HCEC 1CT (cell line): ENCODE measurements around the gene DHFR2.
"Not testable (repeated sequence)": the region's sequence is repeated elsewhere in the genome, so short reads cannot be mapped to it uniquely, and the experiment has no call there.

Source experiments
- DNase-seq: peaks from one replicate; pipeline ENCODE4 v3.0.0-alpha.2; 2017

The DHFR2 gene

GRCh38 chr3:94065122-94065521 is 2.4 kb upstream of the DHFR2 start:
- DNase-seq, result no peak

DNA sequence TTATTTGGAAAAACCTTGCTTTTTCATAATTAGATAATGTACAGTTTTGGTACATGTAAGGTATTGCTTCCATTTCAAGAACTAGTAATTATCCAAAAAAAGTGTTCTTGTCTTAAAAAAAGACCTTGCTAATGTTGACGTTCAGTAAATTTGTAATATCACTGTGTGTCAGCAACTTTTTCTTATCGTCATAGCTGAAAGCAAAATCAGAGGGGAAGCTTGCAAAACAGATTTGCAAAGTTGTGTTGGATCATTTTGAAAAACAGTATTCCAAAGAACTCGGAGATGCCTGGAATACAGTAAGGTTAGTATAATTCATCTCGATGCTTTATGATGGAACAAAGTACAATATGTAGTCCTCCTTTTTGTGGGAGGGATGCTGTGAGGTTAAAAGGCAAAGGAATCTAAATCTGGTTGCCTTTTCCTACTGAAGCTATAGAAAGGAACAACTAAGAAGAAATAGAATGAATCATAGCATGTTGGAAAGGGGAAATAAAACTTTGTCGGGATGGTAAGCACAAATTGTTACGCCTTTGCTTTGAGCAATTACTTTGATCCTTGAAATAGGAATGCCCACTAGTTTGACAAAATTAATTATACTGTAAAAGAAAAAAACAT is 1.6 kb upstream of the DHFR2 start:
- no peak for DNase-seq

- peak; percentile 11 for DNase-seq
Observed at GRCh38 chr3:94063496-94064119, 892 bp upstream of the DHFR2 start.

DNA sequence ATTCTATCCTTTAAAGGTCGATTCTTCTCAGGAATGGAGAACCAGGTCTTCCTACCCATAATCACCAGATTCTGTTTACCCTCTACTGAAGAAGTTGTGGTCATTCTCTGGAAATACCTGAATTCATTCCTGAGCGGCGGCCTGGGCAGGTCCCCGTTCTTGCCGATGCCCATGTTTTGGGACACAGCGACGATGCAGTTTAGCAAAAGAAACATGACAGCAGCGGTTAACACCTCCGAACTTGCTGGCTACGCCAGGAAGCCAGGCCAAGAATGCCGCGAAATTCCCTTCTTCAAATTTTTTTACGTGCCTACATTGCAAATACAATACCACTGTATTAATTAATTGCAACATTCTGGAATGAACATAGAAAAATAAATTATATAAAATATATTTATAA is 1.4 kb downstream of the DHFR2 start:
- DNase-seq, result no peak

DNA sequence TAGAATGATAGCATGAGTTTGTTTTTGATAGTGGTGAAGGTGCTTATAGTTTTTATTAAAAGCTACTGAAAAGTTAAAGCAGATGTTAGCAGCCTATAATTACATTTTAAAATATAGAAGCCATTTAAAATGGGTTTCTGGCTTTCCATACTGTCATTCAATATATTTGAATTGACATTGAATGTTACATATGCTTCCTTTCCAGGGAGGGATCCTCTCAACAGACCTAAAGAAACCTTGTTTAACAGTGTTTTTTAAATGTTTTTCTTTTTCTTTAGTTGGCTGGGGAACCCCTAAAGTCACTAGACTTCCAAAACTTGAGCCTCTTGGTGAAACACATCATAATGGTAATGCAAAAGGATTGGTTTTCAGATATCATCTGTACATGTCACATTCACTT is 12.2 kb downstream of the DHFR2 start:
- DNase-seq, result no peak

DNA sequence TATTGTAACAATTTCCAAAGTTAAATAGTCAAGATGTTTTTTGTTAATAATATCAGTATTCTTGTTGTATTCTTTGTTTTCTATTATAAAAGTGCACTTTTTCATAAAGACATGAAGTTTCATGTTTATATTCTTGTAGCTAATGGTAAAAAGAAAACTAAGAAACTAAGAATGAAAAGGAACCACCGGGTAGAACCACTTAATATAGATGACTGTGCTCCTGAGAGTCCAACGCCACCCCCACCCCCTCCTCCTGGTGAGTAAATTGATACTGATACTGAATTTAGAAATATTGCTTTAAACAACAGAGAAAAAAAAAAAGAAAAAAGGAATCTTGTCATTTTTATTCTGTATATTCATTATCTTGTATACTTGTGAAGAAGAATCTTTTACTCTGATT is 13.4 kb downstream of the DHFR2 start:
- DNase-seq, result no peak

DNA sequence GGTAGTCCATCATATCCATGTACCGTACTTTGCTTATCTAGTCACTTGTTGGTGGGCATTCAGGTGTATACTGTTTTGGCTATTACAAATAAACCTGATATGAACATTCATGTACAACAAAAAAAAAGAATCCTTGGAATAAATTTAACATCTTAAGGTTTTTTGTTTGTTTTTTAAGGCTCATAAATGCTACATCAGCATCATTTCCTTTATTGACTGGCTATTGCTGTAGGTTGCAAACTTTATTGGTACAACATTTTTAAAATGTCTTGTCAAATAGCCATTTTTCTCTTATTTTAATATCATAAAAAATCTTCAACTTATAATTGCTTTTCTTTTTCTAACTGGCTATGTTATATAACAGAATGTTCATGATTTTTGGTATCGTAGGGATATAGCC is 16.2 kb downstream of the DHFR2 start:
- no peak for DNase-seq

- not testable (repeated sequence) for DNase-seq
Observed at GRCh38 chr3:94044100-94044936, 18.4 kb downstream of the DHFR2 start.

- no peak for DNase-seq
Observed at GRCh38 chr3:94043285-94043684, 19.4 kb downstream of the DHFR2 start.

GRCh38 chr3:94036909-94037507 is 25.7 kb downstream of the DHFR2 start:
- peak; percentile 79 for DNase-seq

DNA sequence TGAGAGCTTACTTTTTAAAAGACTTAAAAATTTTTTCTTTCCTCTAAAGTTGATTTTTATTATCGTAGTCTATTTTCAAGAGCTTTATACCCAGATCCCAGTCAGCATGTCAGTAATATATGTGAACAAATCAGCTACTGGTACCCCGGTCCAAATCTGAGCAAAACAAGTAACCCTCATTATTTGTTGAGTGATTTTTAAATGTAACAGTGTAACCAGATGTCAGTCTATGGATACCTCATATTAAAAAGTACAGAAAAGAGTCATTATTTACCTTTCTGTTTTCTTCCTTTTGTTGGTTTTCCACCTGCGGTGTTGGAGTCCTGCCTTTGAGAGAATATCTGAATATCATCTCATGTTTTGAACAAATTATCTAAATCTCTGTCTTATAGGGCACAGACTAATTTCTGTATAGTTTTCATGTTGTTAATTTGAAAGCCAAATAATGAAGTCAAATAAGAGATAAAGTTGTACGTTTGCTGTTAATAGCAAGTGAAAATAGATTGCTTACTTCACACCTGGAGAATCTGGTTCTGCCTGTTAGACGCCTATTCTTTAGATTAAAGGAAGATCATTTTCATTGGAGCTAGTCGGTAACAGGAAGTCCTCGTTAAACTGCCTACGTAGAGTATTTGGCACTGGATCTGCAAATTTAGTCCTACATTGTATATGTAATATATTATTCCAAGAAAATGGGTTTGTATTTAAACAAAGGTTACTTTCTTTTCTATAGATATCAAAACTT is 34.5 kb downstream of the DHFR2 start, which contains the start of gene STX19:
Gene STX19 (minus strand): TSS at position 505 of the 745 bp plus-strand sequence. CDS start 13,328 bp downstream, outside the sequence.
- DNase-seq, result no peak

DNA sequence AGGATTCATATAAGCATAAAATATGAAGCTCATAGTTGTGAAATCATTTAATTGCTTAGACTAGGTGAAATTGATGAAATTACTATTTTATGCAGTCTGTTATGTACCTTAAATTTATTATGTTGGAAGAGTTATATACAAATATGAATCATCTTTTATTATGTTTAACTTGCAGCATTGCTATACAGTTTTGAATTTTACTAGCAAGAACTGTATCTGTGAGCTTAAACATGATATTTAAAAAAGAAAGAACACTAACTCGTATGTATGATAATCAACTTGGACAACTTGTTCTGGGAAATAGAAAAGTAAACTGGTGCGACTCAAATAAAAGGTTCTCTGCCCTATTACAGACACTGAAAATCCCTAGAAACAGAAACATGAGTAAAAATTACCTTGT is 36.1 kb downstream of the DHFR2 start:
- no peak for DNase-seq

DNA sequence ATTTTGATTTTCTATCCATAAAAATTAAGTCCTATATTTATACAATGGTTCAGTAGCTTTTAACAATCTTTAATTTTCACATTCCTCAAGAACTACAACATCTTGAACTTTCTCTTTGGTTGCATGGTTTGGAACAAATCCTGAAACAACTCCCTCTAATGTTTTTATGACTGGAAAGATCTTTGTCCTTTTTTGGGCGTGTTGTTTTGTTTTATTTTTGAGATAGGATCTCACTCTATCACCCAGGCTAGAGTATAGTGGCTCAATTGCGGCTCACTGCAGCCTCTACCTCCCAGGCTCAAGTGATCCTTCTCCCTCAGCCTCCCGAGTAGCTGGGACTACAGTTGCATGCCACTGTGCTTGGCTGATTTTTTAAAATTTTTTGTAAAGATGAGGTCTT is 38.3 kb downstream of the DHFR2 start:
- no peak for DNase-seq

- DNase-seq, result no peak
Observed at GRCh38 chr3:94020293-94020692, 42.4 kb downstream of the DHFR2 start.

- no peak for DNase-seq
Observed at GRCh38 chr3:94019659-94020058, 43.1 kb downstream of the DHFR2 start.

GRCh38 chr3:94015025-94015424 is 47.7 kb downstream of the DHFR2 start:
- no peak for DNase-seq

GRCh38 chr3:94012185-94012584 is 50.5 kb downstream of the DHFR2 start:
- no peak for DNase-seq

GRCh38 chr3:94011233-94011711 is 51.4 kb downstream of the DHFR2 start:
- no peak for DNase-seq

DNA sequence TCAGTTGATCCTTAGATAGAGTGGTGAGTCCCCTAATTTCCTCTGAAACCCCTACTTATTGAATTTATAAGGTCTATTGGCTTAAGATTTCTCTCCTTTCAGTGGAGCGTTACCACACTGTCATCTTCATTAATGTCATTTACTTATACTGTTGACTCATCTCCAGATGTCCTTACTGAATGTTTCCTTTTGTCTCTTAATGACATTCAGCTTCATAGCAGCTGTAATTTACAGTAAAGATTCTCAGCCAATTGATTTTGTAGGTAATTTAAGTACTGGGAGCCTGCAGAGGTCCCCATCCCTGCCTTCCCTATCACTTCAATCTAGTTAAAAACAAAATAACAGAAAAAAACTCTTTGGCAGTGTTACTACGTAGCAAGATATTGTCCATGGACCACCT is 53.1 kb downstream of the DHFR2 start:
- DNase-seq, result no peak

GRCh38 chr3:94008253-94008652 is 54.5 kb downstream of the DHFR2 start:
- no peak for DNase-seq
